ENCODE data around the gene OSBPL5. TPM values are rescaled to one million over a fixed set of nuclear protein-coding genes. Genes with fewer than 3 reads are reported as not detected.
A peak's percentile ranks its signal among the peaks of the same experiment; 100 is the strongest.

OSBPL5 gene
- total RNA-seq, 1 donor from 2014 or later: 6.2 TPM

GRCh38 chr11:3148255-3148989 is 16.7 kb downstream of the OSBPL5 start:
- TF ChIP-seq CTCF (IDR thresholded peaks at IDR 0.05): no peak
- no peak for TF ChIP-seq EZH2 (IDR thresholded peaks at IDR 0.05)
- no peak for TF ChIP-seq EZH2phosphoT487 (IDR thresholded peaks at IDR 0.05)
- H3K27ac ChIP-seq: no peak overlapping the region
- H3K4me1 ChIP-seq: peaks cover 14% of the 10 kb centered on the region

GRCh38 chr11:3147626-3148025 is 17.5 kb downstream of the OSBPL5 start:
- Histone ChIP-seq H3F3A (ENCODE audit: low read depth) (no peaks in the 10 kb centered on the region), H3K4me2 (no peak overlapping the region), H3K4me3 (no peak overlapping the region), H3K9ac (no peak overlapping the region), H3K4me1 (peaks cover 8% of the 10 kb centered on the region), H3K9me3 (ENCODE audit: low read depth) (no peaks in the 10 kb centered on the region), H4K20me1 (ENCODE audit: low read depth) (peaks cover 37% of the 10 kb centered on the region), H3K36me3 (no peaks in the 10 kb centered on the region), H3K27me3 (no peaks in the 10 kb centered on the region), H3K79me2 (ENCODE audit: low read depth) (no peaks in the 10 kb centered on the region), H3K27ac (no peak overlapping the region), H2AFZ (replicated peaks) (no peak overlapping the region)
- no peak overlapping the region for H3K4me3 Mint-ChIP-seq
- peaks cover 2% of the 10 kb centered on the region for H3K36me3 Mint-ChIP-seq
- no peaks in the 10 kb centered on the region for H3K27me3 Mint-ChIP-seq (ENCODE audit: insufficient read depth, low read depth)
- H3K27ac Mint-ChIP-seq: no peak overlapping the region
- H3K4me1 Mint-ChIP-seq: peaks cover 35% of the 10 kb centered on the region
- TF ChIP-seq EZH2phosphoT487 (IDR thresholded peaks at IDR 0.05) (no peak), EZH2 (IDR thresholded peaks at IDR 0.05) (no peak), CTCF (IDR thresholded peaks at IDR 0.05) (no peak)
- DNase-seq (ENCODE audit: low spot score): no peak
- H3K9me3 Mint-ChIP-seq: no peaks in the 10 kb centered on the region

More at GRCh38 chr11:3148255-3148989, 16.7 kb downstream of the OSBPL5 start:
- Mint-ChIP-seq H3K9me3 (no peaks in the 10 kb centered on the region), H3K4me1 (peaks cover 41% of the 10 kb centered on the region), H3K27ac (peak overlapping the region; percentile 74), H3K36me3 (peaks cover 2% of the 10 kb centered on the region), H3K27me3 (ENCODE audit: insufficient read depth, low read depth) (no peaks in the 10 kb centered on the region), H3K4me3 (no peak overlapping the region)
- H4K20me1 ChIP-seq (ENCODE audit: low read depth): peaks cover 41% of the 10 kb centered on the region
- no peak for DNase-seq (ENCODE audit: low spot score)
- H3K79me2 ChIP-seq (ENCODE audit: low read depth): no peaks in the 10 kb centered on the region
- no peak overlapping the region for H3K9ac ChIP-seq
- no peak overlapping the region for H3K4me3 ChIP-seq
- no peaks in the 10 kb centered on the region for H3F3A ChIP-seq (ENCODE audit: low read depth)
- no peaks in the 10 kb centered on the region for H3K9me3 ChIP-seq (ENCODE audit: low read depth)
- no peak overlapping the region for H2AFZ ChIP-seq (replicated peaks)
- no peaks in the 10 kb centered on the region for H3K27me3 ChIP-seq
- H3K36me3 ChIP-seq: no peaks in the 10 kb centered on the region
- H3K4me2 ChIP-seq: no peak overlapping the region

- Histone ChIP-seq H3K27me3 (no peaks in the 10 kb centered on the region), H3K27ac (no peak overlapping the region), H3F3A (ENCODE audit: low read depth) (no peaks in the 10 kb centered on the region), H3K4me2 (no peak overlapping the region), H3K4me1 (peaks cover 8% of the 10 kb centered on the region), H3K36me3 (no peaks in the 10 kb centered on the region), H3K79me2 (ENCODE audit: low read depth) (no peaks in the 10 kb centered on the region), H3K9ac (no peak overlapping the region), H4K20me1 (ENCODE audit: low read depth) (peaks cover 37% of the 10 kb centered on the region), H2AFZ (replicated peaks) (no peak overlapping the region), H3K9me3 (ENCODE audit: low read depth) (no peaks in the 10 kb centered on the region), H3K4me3 (no peak overlapping the region)
- no peaks in the 10 kb centered on the region for H3K9me3 Mint-ChIP-seq
- DNase-seq (ENCODE audit: low spot score): no peak
- peaks cover 32% of the 10 kb centered on the region for H3K4me1 Mint-ChIP-seq
- H3K36me3 Mint-ChIP-seq: peaks cover 2% of the 10 kb centered on the region
- H3K27ac Mint-ChIP-seq: no peak overlapping the region
- TF ChIP-seq EZH2phosphoT487 (IDR thresholded peaks at IDR 0.05) (no peak), EZH2 (IDR thresholded peaks at IDR 0.05) (no peak), CTCF (IDR thresholded peaks at IDR 0.05) (no peak)
- no peak overlapping the region for H3K4me3 Mint-ChIP-seq
- H3K27me3 Mint-ChIP-seq (ENCODE audit: insufficient read depth, low read depth): no peaks in the 10 kb centered on the region
Observed at GRCh38 chr11:3147257-3147619, 17.9 kb downstream of the OSBPL5 start.
